HCT116 (cell line): ENCODE data around the gene ZNF554.

Source experiments
- EZH2 ChIP-seq: fragments of 200-600 bp; sonication (generic); IDR thresholded peaks from 2 replicates; pipeline ENCODE4 v1.6.1; 2017; ENCODE audit warnings: antibody characterized with exemption, mixed run types
- EZH2phosphoT487 ChIP-seq: fragments of 200-600 bp; IDR thresholded peaks from 2 replicates; pipeline ENCODE4 v1.6.1; 2018; ENCODE audit warnings: antibody characterized with exemption, borderline replicate concordance
- POLR2AphosphoS5 ChIP-seq: IDR thresholded peaks from 2 replicates; pipeline ENCODE4 v1.6.1; 2011; ENCODE audit warnings: mild to moderate bottlenecking, low read depth, low read length, moderate library complexity
- RAD21 ChIP-seq: IDR thresholded peaks from 2 replicates; pipeline ENCODE4 v1.6.1; 2012; ENCODE audit warnings: low read depth, mild to moderate bottlenecking
- SRF ChIP-seq: IDR thresholded peaks from 2 replicates; pipeline ENCODE4 v1.6.1; 2012; ENCODE audit warnings: low read depth
- TCF7L2 ChIP-seq: IDR thresholded peaks from 2 replicates; pipeline ENCODE4 v1.7.0; 2011; ENCODE audit warnings: borderline replicate concordance, inconsistent platforms; ENCODE audit not compliant: insufficient read depth, insufficient read length; ENCODE audit errors: extremely low read depth
- TF ChIP-seq, protein P1 (sequence below), 3 experiments: fragments of 200-600 bp in 1 of 3; sonication (generic) in 1 of 3; IDR thresholded peaks in 2 of 3; conservative IDR thresholded peaks in 1 of 3; 2 replicates each; pipeline ENCODE4 v1.5.1; 2012 to 2017; ENCODE audit warnings: low read depth in 2 of 3, low read length in 2 of 3, antibody characterized with exemption in 1 of 3, borderline replicate concordance in 1 of 3, control low read depth in 1 of 3, mild to moderate bottlenecking in 1 of 3, mixed read lengths in 1 of 3, mixed run types in 1 of 3, moderate library complexity in 1 of 3; ENCODE audit not compliant: insufficient read depth in 1 of 3
- TF ChIP-seq, protein P2 (sequence below): IDR thresholded peaks from 2 replicates; pipeline ENCODE4 v1.6.1; 2012; ENCODE audit warnings: low read depth

DNA sequence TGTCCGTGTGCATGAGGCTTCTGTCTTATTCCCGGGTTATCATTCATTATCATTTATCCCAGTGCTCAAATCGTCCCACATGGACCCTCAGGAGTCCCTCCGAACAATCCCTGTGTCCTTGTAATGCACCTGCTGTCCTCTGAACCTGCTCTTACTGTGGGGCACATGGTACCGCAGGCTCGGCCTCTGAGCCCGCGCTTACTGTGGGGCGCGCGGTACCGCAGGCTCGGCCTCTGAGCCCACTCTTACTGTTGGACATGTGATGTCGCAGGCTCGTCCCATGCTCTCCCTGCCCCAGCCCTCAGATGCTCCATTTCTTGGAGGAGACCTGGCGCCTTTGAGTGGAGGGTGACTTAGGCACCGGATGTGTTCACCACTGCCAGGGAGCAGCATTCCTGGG lies 16.8 kb upstream of the ZNF554 start:
- TF ChIP-seq EZH2 (no peak), EZH2phosphoT487 (no peak), RAD21 (no peak), SRF (no peak), TCF7L2 (no peak), POLR2AphosphoS5 (no peak)
- TF ChIP-seq, protein P1, sequence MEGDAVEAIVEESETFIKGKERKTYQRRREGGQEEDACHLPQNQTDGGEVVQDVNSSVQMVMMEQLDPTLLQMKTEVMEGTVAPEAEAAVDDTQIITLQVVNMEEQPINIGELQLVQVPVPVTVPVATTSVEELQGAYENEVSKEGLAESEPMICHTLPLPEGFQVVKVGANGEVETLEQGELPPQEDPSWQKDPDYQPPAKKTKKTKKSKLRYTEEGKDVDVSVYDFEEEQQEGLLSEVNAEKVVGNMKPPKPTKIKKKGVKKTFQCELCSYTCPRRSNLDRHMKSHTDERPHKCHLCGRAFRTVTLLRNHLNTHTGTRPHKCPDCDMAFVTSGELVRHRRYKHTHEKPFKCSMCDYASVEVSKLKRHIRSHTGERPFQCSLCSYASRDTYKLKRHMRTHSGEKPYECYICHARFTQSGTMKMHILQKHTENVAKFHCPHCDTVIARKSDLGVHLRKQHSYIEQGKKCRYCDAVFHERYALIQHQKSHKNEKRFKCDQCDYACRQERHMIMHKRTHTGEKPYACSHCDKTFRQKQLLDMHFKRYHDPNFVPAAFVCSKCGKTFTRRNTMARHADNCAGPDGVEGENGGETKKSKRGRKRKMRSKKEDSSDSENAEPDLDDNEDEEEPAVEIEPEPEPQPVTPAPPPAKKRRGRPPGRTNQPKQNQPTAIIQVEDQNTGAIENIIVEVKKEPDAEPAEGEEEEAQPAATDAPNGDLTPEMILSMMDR (IDR thresholded peaks at IDR 0.05 in 2 of 3, conservative IDR thresholded peaks at IDR 0.05 in 1 of 3; ENCODE audit: borderline replicate concordance in 1 of 3, insufficient read depth in 1 of 3, low read depth in 2 of 3, low read length in 2 of 3), result no peak
- TF ChIP-seq, protein P2, sequence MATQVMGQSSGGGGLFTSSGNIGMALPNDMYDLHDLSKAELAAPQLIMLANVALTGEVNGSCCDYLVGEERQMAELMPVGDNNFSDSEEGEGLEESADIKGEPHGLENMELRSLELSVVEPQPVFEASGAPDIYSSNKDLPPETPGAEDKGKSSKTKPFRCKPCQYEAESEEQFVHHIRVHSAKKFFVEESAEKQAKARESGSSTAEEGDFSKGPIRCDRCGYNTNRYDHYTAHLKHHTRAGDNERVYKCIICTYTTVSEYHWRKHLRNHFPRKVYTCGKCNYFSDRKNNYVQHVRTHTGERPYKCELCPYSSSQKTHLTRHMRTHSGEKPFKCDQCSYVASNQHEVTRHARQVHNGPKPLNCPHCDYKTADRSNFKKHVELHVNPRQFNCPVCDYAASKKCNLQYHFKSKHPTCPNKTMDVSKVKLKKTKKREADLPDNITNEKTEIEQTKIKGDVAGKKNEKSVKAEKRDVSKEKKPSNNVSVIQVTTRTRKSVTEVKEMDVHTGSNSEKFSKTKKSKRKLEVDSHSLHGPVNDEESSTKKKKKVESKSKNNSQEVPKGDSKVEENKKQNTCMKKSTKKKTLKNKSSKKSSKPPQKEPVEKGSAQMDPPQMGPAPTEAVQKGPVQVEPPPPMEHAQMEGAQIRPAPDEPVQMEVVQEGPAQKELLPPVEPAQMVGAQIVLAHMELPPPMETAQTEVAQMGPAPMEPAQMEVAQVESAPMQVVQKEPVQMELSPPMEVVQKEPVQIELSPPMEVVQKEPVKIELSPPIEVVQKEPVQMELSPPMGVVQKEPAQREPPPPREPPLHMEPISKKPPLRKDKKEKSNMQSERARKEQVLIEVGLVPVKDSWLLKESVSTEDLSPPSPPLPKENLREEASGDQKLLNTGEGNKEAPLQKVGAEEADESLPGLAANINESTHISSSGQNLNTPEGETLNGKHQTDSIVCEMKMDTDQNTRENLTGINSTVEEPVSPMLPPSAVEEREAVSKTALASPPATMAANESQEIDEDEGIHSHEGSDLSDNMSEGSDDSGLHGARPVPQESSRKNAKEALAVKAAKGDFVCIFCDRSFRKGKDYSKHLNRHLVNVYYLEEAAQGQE, result no peak
